Stimulated activated CD4-positive, alpha-beta T cell treated with anti-CD3 and anti-CD28 coated beads, Interleukin-2, amount 100 ng/mL, for 48 hours (primary cell): ENCODE results near the gene GUCA2A.

Experiments
- DNase-seq, 2 donors: peaks; one replicate each; pipeline ENCODE4 v3.0.0-alpha.2; 2020

GUCA2A gene

DNA sequence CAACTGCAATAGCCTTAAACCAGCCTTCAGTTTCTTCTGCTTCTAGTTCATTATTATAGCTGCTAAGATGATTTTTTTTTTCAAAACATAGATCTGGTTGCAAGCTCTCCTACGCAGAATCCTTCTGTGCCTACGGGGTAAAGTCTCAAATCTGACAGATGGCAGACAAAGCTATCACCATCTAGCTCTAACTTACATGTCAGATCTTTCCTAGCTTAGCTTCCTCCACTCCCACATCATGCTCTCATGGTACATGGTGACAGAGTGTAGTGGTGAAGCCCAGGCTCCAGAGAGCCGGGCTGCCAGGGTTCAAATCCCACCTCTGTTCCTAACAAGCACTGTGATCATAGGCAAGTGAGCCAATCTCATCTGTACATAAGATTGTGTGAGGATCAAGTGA, 35.6 kb downstream of the GUCA2A start:
- DNase-seq = no peak

GRCh38 chr1:42128499-42128898, 36.0 kb downstream of the GUCA2A start:
- no peak for DNase-seq

- DNase-seq = no peak
Observed at GRCh38 chr1:42127767-42128166, 36.8 kb downstream of the GUCA2A start.

GRCh38 chr1:42125552-42125951, 39.0 kb downstream of the GUCA2A start:
- no peak for DNase-seq

DNA sequence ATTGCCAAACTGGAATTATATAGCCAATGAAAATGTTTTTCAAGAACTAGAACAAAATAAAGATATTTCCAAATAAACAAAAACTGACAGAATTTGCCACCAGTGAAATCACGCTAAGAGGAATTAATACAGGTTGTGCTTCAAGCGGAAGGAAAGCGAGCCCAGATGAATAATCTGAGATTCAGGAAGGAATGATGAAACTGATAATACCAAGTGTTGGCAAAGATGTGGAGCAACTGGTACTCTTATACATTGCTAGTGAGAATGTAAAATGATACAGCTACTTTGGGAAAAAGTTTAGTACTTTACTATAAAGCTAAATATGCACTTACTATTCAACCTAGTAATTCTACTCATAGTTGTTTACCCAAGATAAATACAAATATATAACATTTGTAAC, 42.1 kb downstream of the GUCA2A start:
- DNase-seq = no peak

DNA sequence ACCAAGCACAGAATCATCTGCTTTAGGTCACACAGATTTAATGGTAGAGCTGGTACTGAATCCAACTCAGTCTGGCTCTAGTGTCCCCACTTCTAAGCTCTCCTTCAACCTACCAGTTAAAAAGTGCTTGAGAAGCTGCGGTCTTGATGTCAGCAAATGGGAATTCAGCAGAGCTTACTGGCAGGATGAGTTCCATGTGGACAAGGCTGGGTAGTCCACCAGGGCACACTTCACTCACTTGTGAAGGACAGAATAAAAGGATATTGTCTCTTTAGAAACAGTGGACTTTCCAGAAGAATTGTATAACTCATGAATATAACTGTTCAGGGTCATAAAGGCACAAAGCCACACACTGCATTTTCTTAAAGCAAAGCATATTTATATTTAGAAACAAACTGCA, 46.4 kb downstream of the GUCA2A start:
- DNase-seq = no peak

- DNase-seq = no peak
Observed at GRCh38 chr1:42117214-42117613, 47.3 kb downstream of the GUCA2A start.

- DNase-seq = no peak
Observed at GRCh38 chr1:42114229-42114628, 50.3 kb downstream of the GUCA2A start.
